ENCODE results near the gene SMIM10L1.
A peak's percentile ranks its signal among the peaks of the same experiment; 100 is the strongest.

Gene SMIM10L1

GRCh38 chr12:11171145-11171968 lies at the start of gene SMIM10L1:
Gene SMIM10L1, plus strand, starts transcription at chr12:11171194. Its CDS starts 163 bp downstream, at chr12:11171357.
- peak; percentile 88 for DNase-seq

- no peak for DNase-seq
Measured at GRCh38 chr12:11130382-11130781, 40.6 kb upstream of the SMIM10L1 start.

- DNase-seq = no peak
Measured at GRCh38 chr12:11130999-11131398, 40.0 kb upstream of the SMIM10L1 start.

- no peak for DNase-seq
Measured at GRCh38 chr12:11133162-11133561, 37.8 kb upstream of the SMIM10L1 start.

GRCh38 chr12:11133816-11134215 lies 37.2 kb upstream of the SMIM10L1 start:
- no peak for DNase-seq

GRCh38 chr12:11134305-11134704 lies 36.7 kb upstream of the SMIM10L1 start, which contains the start of gene TAS2R30:
Gene TAS2R30, minus strand, starts transcription at chr12:11134644. Its CDS starts 400 bp downstream, at chr12:11134244.
- no peak for DNase-seq

- no peak for DNase-seq
Measured at GRCh38 chr12:11136075-11136474, 34.9 kb upstream of the SMIM10L1 start.

GRCh38 chr12:11143352-11143751 lies 27.6 kb upstream of the SMIM10L1 start:
- DNase-seq = no peak

- DNase-seq = no peak
Measured at GRCh38 chr12:11144297-11144696, 26.7 kb upstream of the SMIM10L1 start.

- no peak for DNase-seq
Measured at GRCh38 chr12:11147420-11147819, 23.6 kb upstream of the SMIM10L1 start.

GRCh38 chr12:11150832-11151231 lies 20.2 kb upstream of the SMIM10L1 start:
- DNase-seq = no peak

- no peak for DNase-seq
Measured at GRCh38 chr12:11152725-11153124, 18.3 kb upstream of the SMIM10L1 start.

- no peak for DNase-seq
Measured at GRCh38 chr12:11154400-11154925, 16.5 kb upstream of the SMIM10L1 start.

- DNase-seq = no peak
Measured at GRCh38 chr12:11158885-11159444, 12.0 kb upstream of the SMIM10L1 start.

GRCh38 chr12:11162502-11162901 lies 8.5 kb upstream of the SMIM10L1 start:
- DNase-seq = no peak

- DNase-seq = no peak
Measured at GRCh38 chr12:11164384-11164783, 6.6 kb upstream of the SMIM10L1 start.

GRCh38 chr12:11166300-11166699 lies 4.7 kb upstream of the SMIM10L1 start:
- DNase-seq = no peak

GRCh38 chr12:11170810-11171144 lies 217 bp upstream of the SMIM10L1 start:
- DNase-seq = no peak

GRCh38 chr12:11171969-11172675 lies 1.1 kb downstream of the SMIM10L1 start:
- peak; percentile 57 for DNase-seq

- DNase-seq = no peak
Measured at GRCh38 chr12:11174022-11174421, 3.0 kb downstream of the SMIM10L1 start.

GRCh38 chr12:11178250-11178649 lies 7.3 kb downstream of the SMIM10L1 start:
- DNase-seq = no peak

GRCh38 chr12:11182529-11182928 lies 11.5 kb downstream of the SMIM10L1 start:
- no peak for DNase-seq

- DNase-seq = no peak
Measured at GRCh38 chr12:11183011-11183410, 12.0 kb downstream of the SMIM10L1 start.

GRCh38 chr12:11186837-11187236 lies 15.8 kb downstream of the SMIM10L1 start, which contains the start of gene TAS2R42:
Gene TAS2R42, minus strand, starts transcription at chr12:11186937. Its CDS starts 0 bp downstream, at chr12:11186937.
- DNase-seq = no peak

All from NCI-H2227 treated with DMSO at 0.1 percent for 48 hours (cell line).